HG03139 (cell line): ENCODE results near the gene TENT4A.
A peak's percentile ranks its signal among the peaks of the same experiment; 100 is the strongest.

Experiments
- ATAC-seq: cut with Tn5 transposase; IDR thresholded peaks from one replicate; pipeline ENCODE4 v1.9.1; 2021; ENCODE audit not compliant: unreplicated experiment

Gene TENT4A

DNA sequence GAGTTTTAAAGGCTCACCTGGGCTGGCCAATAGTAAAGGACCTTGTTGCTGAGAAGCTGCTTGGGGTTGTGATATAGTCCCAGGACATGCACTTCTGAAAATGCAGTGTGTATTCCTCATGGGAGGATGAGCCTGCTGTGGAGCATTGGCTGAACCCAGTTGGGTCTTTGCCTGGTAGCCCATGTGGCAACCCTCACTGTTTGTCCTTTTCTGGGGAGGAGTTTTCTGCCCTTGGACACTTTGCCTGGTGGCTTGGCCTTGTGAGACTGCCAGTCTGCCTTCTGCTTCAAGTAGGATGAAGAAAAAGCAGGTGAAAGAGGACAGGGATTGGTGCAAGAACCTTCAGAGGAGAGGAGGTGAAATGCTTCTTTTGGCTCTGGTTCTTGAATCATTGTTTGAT is 4.0 kb downstream of the TENT4A start:
- ATAC-seq = no peak

DNA sequence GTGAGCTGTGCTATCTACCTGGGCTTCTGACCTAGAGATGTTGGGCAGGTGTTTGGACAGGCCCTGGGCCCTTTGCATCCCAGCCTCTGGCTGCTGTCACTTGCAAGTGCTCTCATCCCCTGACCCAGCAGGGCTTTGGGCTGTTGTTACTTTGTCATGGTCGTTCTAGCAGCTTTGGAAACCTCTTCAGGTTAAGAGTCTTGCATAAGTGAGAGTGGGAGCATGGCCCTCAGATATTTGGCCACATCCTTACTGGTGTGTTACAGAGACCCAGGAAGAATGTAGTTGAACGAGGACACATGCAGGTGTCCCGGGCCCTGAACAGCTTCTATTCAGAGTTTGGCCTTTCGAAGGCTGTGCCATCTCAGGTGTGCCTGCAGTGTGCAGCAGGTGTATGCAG is 4.5 kb downstream of the TENT4A start:
- ATAC-seq = no peak

DNA sequence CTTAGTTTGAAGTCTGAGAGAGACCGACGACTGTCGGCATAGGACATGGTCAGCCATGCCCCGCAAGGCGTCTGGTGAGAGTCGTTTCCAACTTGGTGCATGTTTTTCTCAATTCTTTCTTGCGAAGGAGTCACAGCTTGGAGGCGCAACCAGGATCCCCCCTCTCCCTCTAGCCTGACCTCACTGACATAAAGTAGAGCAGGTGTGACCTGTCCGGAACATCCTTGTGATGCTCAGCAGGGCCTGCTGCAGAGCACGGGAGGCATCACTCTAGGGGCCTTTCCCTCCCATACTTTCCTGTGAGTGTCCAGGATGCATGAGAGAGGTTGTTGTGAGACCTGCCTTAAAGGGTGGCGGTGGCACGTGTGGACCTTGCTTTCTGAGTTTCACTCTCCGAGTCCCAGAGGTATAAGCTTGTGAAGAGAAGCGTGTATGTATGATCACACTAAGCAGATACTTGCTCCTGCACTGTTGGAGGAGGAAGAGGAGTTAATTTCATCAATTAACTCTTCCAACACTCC is 5.0 kb downstream of the TENT4A start:
- ATAC-seq = no peak

DNA sequence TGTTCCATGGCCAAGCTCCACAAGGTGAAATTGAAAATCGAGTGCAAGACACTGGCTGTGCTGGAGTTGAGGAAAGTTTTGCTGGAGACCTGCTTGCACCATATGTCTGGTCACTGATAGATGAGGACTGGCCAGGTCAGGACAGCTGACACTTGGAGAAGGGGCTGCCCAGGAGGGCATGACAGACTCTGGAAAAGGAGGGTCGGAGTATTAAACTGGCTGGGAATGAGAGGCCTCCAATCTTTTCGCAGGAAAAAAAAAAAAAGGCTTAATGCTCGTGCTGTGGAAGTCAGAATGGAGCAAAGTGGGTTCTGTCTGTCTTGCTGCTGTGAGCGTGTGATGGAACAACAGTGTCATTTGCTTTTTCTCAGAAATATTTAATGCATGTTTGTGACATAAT is 5.5 kb downstream of the TENT4A start:
- no peak for ATAC-seq

DNA sequence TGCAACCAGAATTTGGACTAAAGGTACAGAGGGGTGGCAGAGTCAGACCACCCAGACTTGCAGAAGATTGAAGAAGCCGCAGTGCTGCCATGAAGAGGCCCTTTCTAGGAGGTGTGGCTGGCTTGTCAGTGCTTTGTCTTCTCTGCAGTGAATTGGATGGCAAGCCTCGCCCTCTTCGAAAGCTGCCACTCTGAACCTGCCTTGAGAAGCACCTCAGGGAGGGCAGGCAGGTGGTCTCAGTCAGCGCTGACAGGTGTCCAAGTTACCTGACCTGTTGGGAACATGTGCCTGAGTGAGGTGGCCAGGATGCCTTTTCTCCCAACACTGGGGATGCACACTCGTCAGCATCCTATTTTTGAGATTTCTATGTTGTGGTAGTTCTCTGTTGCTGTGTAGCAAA is 6.2 kb downstream of the TENT4A start:
- no peak for ATAC-seq

DNA sequence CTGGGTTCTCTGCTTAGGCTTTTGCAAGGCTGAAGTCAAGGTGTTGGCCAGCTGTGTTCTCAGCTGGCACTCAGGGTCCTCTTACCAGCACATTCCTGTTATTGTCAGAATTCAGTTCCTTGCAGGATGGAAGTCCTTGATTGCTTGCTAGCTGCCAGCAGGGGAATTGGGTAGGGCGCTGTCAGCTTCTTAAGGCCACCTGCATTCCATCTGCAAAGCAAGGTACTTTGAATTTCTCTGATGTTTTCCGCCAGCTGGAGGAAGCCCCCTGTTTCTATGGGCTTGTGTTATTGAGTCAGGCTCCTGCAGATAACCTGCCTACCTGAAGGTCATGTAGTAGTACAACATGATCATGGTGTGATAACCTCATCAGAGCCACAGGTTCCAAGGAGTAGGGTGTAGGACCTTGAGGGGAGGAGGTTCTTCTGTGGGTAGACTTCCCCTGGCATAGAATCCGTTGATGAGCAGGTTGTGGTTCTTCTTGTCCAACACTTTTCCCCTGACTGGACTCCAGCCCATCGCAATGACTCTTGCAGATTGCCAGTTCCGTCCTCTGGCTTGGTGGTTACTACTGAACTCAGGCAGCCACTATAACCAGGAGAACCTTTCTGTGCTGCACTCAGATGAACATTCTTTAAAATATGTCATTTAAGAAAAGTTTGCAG is 6.8 kb downstream of the TENT4A start:
- ATAC-seq = no peak

DNA sequence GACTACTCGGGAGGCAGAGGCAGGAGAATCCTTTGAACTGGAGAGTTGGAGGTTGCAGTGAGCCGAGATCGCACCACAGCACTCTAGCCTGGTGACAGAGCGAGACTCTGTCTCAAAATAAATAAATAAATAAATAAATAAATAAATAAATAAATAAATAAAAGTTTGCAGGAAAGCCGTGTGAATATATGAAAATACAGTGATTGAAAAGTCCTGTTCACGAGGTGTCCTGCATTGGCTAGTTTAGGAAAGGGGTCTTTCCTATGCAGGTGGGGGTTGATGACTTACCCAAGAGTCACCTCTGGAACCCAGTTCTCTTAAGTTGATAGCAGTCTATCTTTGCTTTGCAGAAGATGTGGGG is 7.3 kb downstream of the TENT4A start:
- no peak for ATAC-seq

DNA sequence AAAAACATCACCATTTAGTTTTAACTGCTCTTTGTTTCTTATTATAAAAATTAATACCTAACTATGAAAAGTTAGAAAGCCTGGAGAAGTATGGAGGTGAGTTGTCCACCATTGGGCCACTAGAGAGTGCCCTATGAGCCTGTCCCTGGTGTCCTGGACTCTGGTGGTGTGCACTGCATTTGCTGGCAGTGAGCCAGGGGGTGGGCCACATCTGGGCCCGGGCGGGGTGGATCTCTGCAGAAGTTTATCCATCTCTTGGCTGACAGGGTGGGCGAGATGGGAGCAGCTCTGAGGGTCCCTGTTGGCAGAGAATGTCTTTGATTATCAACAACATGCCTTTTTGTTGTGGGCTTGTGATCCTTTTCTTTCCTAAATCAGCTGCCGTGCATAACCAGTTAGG is 8.2 kb downstream of the TENT4A start:
- no peak for ATAC-seq

DNA sequence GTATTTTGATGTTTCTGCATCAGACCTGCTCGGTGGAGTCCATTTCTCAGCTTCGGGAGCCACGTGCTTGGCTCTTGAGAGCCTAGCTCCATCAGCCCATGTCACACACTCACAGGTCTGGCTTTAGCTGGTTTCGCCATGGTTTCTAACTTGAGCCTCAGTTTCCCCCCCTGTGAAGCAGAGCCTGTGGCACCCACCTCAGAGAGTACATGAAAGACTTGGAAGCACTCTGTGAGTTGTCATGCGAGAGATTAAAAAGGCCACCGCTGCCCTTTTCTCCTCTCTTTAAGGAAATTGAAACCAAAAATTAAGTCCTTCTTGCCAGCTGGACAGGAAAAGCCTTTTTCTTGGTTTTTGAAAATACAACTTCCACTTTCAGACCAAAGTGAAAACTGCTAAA is 8.8 kb downstream of the TENT4A start:
- peak; percentile 32 for ATAC-seq

DNA sequence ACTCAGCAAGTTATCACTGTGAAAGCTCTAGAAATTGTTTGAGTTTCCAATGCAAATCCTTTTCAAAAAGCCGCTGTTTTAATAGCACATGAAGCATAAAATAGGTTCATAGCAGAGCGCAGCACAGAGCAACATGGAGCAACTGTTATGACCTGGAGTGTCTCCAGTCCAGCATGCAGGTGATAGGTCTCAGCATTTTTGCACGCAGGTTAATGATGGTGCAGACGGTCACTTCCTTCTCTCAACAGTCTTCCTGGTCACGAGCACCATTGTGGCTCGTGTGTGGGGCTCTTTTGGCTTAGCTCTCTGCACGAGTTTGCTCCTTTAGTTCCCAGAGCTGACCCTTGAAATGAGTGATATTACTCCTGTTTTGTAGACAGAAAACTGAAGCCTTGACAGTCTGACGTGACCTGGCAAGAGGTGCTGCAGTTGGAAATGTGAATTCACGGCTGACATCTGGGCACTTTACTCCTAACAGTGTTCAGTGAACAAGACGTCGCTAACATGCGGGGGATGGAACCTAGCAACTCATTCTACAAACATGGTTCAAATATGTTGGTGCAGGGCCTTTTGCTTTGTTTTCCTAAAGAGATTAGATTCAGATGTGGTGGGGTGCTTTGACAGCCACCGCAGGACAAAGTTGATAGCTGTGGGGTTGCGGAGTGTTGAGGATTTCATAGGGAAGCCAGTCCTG is 10.0 kb downstream of the TENT4A start:
- ATAC-seq = no peak

DNA sequence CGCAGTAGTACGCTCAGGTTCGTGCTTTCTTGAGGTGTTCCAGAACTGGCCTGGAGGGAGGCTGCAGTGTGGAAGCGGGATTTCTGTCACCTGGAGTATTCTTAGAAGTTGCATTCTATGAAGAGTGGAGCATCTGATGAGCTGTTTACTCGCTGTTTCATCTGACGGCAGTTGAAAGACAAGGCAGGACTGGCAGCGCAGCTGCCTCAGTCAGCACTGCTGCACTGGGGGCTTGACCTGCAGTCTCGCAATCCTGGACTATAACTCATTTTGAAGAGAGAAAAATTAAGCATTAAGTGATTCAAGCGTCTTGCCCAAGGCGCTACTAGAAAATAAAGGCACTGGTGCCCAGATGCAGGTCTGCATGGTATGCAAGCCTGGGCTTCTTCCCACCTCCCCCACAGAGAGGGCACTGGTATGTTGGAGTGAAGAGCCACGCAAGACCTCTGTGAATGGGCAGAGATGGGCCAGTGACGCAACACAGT is 10.6 kb downstream of the TENT4A start:
- ATAC-seq = no peak

DNA sequence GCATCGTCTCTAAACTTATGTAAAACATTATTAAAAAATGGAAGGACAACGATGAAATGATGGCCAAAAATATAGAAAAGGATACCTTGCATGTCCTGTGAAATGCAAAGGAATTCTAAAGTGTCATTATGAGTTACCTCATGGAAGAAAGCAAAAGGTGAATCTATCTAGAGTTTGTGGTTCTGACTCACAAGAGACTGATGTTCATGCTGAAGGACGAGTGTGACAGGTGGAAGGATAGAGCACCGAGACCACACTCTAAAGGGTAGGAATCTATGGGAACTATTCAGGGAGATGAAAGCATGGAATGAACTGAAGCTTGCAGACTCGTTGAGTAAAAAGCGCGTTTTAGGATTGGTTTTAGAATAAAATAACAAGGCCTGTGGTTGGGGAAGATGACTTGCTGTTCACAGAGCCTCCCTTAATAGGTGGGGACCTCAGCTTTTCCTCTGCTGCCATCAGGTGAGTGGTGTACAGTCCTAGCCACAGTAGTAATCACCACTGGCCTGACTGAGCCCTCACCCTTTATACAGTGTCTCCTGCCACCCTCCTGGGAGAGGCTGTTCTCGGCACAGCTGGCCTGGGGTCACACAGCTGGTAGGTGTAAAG is 11.2 kb downstream of the TENT4A start:
- ATAC-seq = no peak

DNA sequence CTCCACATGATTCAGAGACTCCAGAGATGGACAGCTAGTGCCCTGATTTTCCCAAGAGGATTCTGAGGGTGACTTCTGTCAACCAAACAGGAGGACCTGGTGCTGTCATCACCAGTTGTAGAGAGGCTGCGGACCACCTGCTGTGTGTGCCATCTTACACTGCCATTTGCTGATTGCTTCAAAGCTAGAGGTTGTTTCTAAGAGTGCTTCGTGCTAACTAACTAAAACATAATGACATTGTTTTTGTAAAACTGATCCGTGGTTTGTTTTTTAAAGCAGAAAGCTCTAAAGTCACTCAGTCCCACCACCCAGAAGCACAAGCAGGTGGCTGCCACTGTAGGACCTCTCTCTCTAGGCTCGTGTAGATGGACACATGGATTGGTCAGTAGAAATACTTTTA is 12.2 kb downstream of the TENT4A start:
- no peak for ATAC-seq

DNA sequence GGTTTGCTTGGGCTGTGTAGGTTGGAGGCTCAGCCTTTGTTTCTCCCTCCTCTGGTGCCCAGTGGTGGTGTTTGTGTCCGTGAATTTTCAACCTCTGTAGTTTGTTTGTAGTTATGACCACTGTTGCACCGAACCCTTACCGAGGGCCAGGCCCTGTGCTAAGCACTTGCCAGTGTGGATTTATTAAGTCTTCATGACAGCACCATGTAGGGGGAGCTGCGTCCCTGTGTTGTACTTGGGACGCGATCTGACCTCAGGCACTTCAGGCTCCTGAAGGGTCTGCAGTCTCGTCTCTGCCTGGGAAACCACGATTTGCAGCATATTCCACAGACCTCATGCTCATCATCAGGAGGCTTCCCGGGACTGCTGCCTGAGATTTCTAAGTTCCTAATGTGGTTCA is 12.8 kb downstream of the TENT4A start:
- ATAC-seq = no peak

DNA sequence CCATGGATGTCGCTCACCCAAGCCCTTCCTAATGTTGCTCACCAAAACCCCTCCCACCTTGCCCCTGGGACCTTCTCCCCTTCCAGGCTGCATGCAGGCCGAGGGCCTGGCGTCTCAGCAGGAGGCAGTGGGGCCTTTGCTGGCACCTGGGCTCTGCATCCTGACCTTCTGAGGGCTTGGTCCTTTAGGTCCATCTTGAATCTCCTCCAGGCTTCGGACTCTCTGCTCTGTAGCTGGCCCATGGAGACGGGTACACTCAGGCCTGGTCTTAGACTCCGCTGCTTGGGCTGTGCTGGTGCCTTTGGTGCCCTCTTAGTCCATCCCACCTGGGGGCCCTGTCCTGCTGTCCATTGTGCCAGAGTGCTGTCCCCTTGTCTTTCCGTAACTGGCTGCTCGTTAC is 14.0 kb downstream of the TENT4A start:
- no peak for ATAC-seq

DNA sequence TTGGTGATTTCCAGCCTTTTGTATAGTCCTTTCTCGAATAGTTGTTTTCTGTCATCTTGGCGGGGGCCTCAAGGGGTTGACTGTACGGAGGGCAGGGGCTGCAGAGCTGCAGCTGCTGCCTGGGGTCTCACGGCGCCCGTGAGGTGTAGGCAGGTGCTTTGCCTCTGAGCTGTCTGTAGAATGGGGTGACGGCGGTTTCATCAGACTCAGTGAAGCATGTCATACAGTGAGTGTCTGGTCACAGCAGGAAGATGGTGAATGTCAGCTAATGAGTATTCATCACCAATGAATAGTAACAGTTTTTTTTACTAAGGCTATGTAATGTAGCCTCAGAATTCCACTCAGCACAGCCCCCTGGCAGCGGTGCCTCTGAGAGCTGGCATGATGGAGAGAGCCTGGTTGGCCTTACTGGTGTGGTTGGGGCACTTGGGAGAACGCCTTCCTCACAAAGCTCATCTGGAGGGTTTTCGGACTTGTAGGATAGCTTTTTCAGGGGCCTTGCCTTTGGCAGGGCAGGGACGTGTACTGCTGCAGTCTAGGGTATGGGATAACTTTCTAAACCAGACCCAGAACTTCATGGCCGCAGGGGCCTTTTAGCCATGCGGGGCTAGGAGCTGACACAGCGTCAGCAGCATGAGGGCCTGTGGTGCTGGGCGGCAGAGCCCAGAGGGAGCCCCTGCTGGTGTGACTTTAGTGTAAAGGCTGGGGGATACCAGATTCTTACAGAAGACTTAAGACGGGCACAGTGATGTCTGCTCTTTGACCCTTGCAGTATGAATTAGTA is 15.0 kb downstream of the TENT4A start:
- ATAC-seq = peak; percentile 83

DNA sequence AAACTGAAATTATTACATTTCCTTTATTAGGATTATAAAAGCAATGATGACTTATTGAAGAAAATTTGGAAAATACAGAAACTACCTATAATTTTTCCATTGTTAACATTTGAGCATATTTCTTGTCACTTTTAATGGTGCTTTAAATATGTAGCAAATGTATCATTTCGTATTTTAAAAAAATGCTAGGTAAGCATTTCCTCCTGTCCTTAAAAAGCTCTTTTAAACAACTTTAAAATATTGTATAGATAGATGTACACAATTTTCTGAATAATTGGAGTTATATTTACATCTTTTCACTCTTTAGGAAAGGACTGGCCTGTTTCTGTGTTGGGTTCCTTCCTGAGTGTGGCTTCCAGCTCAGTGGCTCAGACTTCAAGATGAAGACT is 15.6 kb downstream of the TENT4A start:
- ATAC-seq = no peak

DNA sequence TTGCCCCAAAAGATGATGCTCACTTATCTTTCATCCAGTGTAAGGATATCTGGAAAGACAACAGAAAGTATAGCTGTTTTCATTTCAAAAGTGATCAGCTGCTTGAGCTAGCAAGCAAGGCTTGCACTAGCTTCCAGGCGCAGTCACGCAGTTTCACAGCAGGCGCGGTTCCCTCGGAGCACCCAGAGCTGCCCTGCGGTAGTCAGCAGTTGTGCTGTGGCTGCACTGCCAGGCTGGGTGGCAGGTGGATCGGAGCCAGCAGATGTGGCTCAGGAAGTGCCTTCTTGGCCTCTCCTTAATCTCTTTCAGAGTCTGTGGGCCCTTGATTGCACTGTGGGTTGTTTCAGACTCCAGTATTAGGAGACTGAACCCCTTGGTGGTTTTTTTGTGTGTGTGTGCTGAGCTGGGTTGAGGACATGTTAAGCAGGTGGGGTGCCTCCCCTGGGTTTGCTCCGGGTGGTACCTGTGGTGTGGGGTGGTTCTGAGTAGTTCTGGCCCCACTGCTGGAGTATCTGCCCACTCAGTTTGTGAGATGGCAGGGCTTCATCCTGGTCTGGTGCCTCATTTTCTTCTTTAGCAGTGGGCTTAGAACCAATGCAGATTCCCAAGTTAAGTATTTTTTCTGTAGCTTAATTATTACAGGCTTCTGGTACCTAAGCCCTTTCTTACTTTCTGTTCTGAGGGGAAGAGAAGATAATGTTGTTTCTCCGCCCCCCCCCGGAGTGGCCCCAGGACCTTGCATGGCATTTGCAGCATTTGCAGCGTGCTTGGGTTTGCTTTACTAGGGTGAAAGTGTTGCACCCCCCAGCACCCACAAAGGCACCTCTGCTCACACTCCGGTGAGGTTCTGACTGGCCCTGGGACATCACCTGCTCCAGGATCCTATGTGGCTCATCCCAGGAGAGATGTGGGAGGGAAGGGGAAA is 16.4 kb downstream of the TENT4A start:
- ATAC-seq = no peak

DNA sequence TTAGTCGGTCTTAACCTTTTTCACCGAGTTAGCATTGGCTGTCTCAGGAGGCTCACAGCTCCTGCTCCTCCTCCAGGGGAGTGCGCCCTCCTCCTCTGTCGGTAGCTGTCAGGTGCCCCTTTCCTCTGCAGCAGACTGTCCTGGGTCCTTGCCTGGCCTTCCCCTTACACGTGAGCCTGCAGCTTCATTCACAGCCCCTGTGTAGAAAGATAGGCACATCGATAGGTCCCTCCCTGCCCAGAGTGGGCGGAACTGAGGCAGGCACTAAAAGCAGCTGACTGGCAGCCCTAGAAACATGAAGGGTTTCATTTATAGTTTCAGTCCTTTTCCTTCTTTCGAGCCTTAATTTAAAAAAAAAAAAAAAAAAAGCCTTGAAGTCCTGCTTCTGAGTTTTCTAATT is 17.2 kb downstream of the TENT4A start:
- no peak for ATAC-seq

DNA sequence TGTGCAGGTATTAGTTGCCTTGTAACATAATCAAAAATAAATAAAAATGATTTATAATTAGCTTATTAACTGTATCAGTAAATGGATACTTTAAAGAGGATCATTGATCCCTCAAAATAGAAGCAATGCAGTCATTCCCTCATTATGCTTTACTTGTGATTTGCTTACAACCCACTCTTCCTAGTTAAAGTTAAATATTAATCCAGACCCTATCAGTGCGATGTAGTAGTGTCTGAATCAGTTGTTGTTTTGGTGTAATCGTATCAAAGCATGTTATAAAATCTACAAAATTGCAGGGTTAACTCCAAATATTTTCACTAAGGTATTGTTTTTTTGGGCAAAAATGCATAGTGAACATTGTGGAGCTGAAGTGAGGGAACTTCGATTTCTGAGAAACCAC is 17.6 kb downstream of the TENT4A start:
- no peak for ATAC-seq
